Kidney (tissue), 14 donors: ENCODE data around the gene OTUB2. TPM values are rescaled to one million over a fixed set of nuclear protein-coding genes. Genes with fewer than 3 reads are reported as not detected.
A peak's percentile ranks its signal among the peaks of the same experiment; 100 is the strongest.

Experiments
- DNase-seq, 5 donors: peaks; one replicate each; pipeline ENCODE4 v3.0.0-alpha.2; 2013 to 2020
- FAIRE-seq: peaks from 2 replicates; lab custom pipeline; 2012; peaks lifted over from hg19 to GRCh38; lab: Jason Lieb, UNC
- H3K27ac ChIP-seq, 2 donors: one replicate each; pipeline ENCODE4 v1.7.0; 2013; ENCODE audit warnings: low read depth in 2 of 2, low read length in 2 of 2, inconsistent platforms in 1 of 2
- H3K27me3 ChIP-seq: one replicate; pipeline ENCODE4 v1.7.1; 2013; ENCODE audit warnings: low read length, inconsistent platforms; ENCODE audit not compliant: control insufficient read depth, insufficient read depth
- H3K36me3 ChIP-seq, 3 donors: one replicate each; pipeline versions ENCODE4 v1.7.0 to v1.7.1; 2013; ENCODE audit warnings: low read length in 3 of 3, control low read depth in 1 of 3, inconsistent platforms in 1 of 3; ENCODE audit not compliant: insufficient read depth in 3 of 3, control insufficient read depth in 2 of 3
- H3K4me1 ChIP-seq, 3 donors: one replicate each; pipeline versions ENCODE4 v1.7.0 to v1.7.1; 2013; ENCODE audit warnings: low read length in 3 of 3, inconsistent platforms in 1 of 3, low read depth in 1 of 3; ENCODE audit not compliant: control insufficient read depth in 2 of 3, insufficient read depth in 2 of 3
- H3K4me3 ChIP-seq, 3 donors: one replicate each; pipeline versions ENCODE4 v1.7.0 to v1.8.1; 2013; ENCODE audit warnings: low read length in 3 of 3, control low read depth in 1 of 3, inconsistent platforms in 1 of 3
- H3K9ac ChIP-seq, 3 donors: one replicate each; pipeline versions ENCODE4 v1.7.0 to v1.7.1; 2013; ENCODE audit warnings: low read length in 3 of 3, control low read depth in 1 of 3, inconsistent platforms in 1 of 3
- H3K9me3 ChIP-seq, 3 donors: one replicate each; pipeline versions ENCODE4 v1.7.0 to v1.7.1; 2013; ENCODE audit warnings: low read length in 3 of 3, control low read depth in 1 of 3, inconsistent platforms in 1 of 3; ENCODE audit not compliant: control insufficient read depth in 2 of 3, insufficient read depth in 1 of 3
- CTCF ChIP-seq: IDR thresholded peaks from 3 replicates; pipeline ENCODE4 v1.5.1; 2012; ENCODE audit warnings: mild to moderate bottlenecking, moderate library complexity, borderline replicate concordance; ENCODE audit not compliant: insufficient read depth; ENCODE audit errors: extremely low read depth
- intact Hi-C: fragments of 100-400 bp; cut with DNase I; formaldehyde crosslinking; loops from one replicate; pipeline ENCODE4 v1.11.1; 2022
- polyA plus RNA-seq: library from polyadenylated mRNA; stranded (reverse); fragments of 350-450 nt; fragmentation: Illumina TruSeq; extraction: RNeasy Lipid Tissue Mini Kit (QIAGEN cat#74804); gene quantifications from one replicate; pipeline ENCODE4 v1.2.3, GENCODE V29; 2014; ENCODE audit warnings: low read depth, low replicate concordance; ENCODE audit not compliant: insufficient read depth
- total RNA-seq: library from RNA; stranded (reverse); fragmentation: NEBNext Ultra II Directional; extraction: Animal tissue kit (Norgen Biotek cat#: 25700); gene quantifications from one replicate; pipeline ENCODE4 v1.2.1, GENCODE V29; 2021
- donor health status: control.
- donor health status: control.
- donor health status: control.
- donor health status: control.
- donor health status: control.
- donor health status: DM: yes; HTN: yes; CAD: no.
- donor health status: Normal renal cell carcinoma (clear cell type).

The OTUB2 gene
- total and polyA plus RNA-seq, 2 donors from 2014 or later: 1.1 to 1.6 TPM

- Histone ChIP-seq H3K4me3 (no peak overlapping the region), H3K9me3 (no peaks in the 10 kb centered on the region), H3K27ac (no peak overlapping the region), H3K4me1 (no peaks in the 10 kb centered on the region), H3K9ac (no peak overlapping the region), H3K27me3 (no peaks in the 10 kb centered on the region), H3K36me3 (no peaks in the 10 kb centered on the region)
- intact Hi-C loops: loop anchor here (5.0 kb wide), 1 partner anchor 105 kb away; no protein-coding TSS in a partner anchor
- DNase-seq: no peak
- FAIRE-seq: no peak
- no peak for TF ChIP-seq CTCF
These were observed 5.7 kb downstream of the OTUB2 start for GRCh38 chr14:94031883-94032279.

- no peak for TF ChIP-seq CTCF
- H3K4me3 ChIP-seq: no peak overlapping the region
- DNase-seq (no peak), FAIRE-seq (no peak)
- H3K9ac ChIP-seq: no peak overlapping the region
- H3K36me3 ChIP-seq: no peaks in the 10 kb centered on the region
- intact Hi-C loops: loop anchor here (5.0 kb wide), 1 partner anchor 102 kb away; no protein-coding TSS in a partner anchor
- H3K4me1 ChIP-seq: no peaks in the 10 kb centered on the region
- no peak overlapping the region for H3K27ac ChIP-seq
- H3K27me3 ChIP-seq: no peaks in the 10 kb centered on the region
- H3K9me3 ChIP-seq: no peaks in the 10 kb centered on the region
These were observed 8.7 kb downstream of the OTUB2 start for GRCh38 chr14:94034886-94035285.

- H3K9me3 ChIP-seq: no peaks in the 10 kb centered on the region
- TF ChIP-seq CTCF: peak; percentile 88
- no peak overlapping the region for H3K4me3 ChIP-seq
- no peak overlapping the region for H3K27ac ChIP-seq
- DNase-seq (peak in 4 of 5 donors; percentile 56 to 69 (median 64)), FAIRE-seq (no peak)
- no peak overlapping the region for H3K9ac ChIP-seq
- intact Hi-C loops: no loop called here
- no peaks in the 10 kb centered on the region for H3K27me3 ChIP-seq
- H3K36me3 ChIP-seq: no peaks in the 10 kb centered on the region
- H3K4me1 ChIP-seq: no peaks in the 10 kb centered on the region
These were observed 10.4 kb downstream of the OTUB2 start for GRCh38 chr14:94036313-94037167.
